ENCODE measurements around the gene BACE1.

DNA sequence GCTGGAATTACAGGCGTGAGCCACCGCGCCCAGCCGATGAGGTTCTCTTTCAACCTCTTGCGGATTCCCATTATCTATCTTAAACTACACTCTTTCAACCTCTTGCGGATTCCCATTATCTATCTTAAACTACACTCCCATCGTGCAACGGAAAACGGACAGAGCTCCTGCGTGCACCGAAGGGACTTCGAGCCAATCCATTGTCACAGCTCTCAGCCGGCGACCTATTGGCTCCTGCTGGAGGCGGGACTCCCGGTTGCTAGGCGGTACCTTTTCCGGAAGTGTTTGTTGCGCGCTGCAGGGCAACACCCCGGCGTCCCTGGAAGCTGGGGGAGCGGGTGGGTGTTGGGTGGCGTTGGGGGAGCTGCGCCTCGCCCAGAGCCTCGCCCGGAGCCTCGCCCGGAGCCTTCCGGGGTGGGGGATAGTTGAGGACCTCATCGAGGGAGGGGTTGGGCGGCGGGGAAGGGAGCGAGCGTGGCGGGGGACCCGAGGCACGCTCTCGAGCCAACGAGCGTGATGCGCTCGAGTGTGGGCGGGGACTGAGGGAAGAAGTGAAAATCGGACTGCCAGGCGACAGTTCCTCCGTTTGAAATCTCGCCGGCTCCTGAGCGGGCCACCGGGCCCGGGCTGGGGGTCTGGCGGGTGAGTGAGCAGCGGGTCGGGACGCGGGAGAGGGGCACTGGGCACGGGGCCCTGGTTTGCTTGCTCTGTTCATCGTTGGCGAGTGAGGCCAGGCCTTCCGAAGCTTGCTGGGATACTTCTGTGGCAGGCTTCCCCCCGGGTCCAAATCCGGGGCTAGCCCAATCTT lies 11.7 kb upstream of the BACE1 start, which contains the start of gene CEP164:
- TF ChIP-seq, protein P1, sequence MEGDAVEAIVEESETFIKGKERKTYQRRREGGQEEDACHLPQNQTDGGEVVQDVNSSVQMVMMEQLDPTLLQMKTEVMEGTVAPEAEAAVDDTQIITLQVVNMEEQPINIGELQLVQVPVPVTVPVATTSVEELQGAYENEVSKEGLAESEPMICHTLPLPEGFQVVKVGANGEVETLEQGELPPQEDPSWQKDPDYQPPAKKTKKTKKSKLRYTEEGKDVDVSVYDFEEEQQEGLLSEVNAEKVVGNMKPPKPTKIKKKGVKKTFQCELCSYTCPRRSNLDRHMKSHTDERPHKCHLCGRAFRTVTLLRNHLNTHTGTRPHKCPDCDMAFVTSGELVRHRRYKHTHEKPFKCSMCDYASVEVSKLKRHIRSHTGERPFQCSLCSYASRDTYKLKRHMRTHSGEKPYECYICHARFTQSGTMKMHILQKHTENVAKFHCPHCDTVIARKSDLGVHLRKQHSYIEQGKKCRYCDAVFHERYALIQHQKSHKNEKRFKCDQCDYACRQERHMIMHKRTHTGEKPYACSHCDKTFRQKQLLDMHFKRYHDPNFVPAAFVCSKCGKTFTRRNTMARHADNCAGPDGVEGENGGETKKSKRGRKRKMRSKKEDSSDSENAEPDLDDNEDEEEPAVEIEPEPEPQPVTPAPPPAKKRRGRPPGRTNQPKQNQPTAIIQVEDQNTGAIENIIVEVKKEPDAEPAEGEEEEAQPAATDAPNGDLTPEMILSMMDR (IDR thresholded peaks at IDR 0.05; ENCODE audit: low read depth, low read length, missing input control), result no peak
- TF ChIP-seq YY1 (IDR thresholded peaks at IDR 0.05) (peak; percentile 38), FOXA1 (IDR thresholded peaks at IDR 0.05) (no peak), RAD21 (IDR thresholded peaks at IDR 0.05) (peak; percentile 28 to 40)
